Fibroblast of mammary gland (primary cell): ENCODE measurements around the gene WNT8A.
A peak's percentile ranks its signal among the peaks of the same experiment; 100 is the strongest.
"Not testable (repeated sequence)": the region's sequence is repeated elsewhere in the genome, so short reads cannot be mapped to it uniquely, and the experiment has no call there.

Experiments used
- DNase-seq: peaks from one replicate; pipeline ENCODE4 v3.0.0-alpha.2; 2010; ENCODE audit warnings: low read depth
- H3K4me3 ChIP-seq: 2 replicates; pipeline ENCODE4 v1.5.1; 2011; ENCODE audit warnings: low read depth, mild to moderate bottlenecking, low read length, moderate library complexity; ENCODE audit not compliant: control insufficient read depth
- TF ChIP-seq, protein P1 (sequence below): conservative IDR thresholded peaks from 2 replicates; pipeline ENCODE4 v1.5.1; 2011; ENCODE audit warnings: low read depth, low read length, inconsistent platforms; ENCODE audit not compliant: control insufficient read depth, insufficient read depth

Gene WNT8A

DNA sequence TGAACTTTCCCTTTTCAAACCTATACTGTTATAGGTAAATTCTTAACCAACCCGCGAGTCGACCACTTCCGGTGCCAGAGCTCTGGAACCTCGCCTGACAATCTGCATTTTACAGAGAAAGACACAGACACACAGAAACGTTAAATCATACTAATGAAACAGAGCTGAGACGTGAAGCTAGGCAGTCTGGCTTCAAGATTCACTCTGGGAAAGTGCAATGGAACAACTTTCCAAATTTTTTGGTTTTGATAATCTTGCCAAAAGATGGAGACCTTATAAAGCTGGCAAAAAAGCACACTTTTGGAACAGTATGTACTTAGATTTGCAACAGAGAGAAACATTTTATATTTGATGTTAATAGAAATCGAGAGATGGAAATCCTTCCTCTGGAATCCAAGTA lies 15.9 kb upstream of the WNT8A start:
- DNase-seq = no peak
- TF ChIP-seq, protein P1, sequence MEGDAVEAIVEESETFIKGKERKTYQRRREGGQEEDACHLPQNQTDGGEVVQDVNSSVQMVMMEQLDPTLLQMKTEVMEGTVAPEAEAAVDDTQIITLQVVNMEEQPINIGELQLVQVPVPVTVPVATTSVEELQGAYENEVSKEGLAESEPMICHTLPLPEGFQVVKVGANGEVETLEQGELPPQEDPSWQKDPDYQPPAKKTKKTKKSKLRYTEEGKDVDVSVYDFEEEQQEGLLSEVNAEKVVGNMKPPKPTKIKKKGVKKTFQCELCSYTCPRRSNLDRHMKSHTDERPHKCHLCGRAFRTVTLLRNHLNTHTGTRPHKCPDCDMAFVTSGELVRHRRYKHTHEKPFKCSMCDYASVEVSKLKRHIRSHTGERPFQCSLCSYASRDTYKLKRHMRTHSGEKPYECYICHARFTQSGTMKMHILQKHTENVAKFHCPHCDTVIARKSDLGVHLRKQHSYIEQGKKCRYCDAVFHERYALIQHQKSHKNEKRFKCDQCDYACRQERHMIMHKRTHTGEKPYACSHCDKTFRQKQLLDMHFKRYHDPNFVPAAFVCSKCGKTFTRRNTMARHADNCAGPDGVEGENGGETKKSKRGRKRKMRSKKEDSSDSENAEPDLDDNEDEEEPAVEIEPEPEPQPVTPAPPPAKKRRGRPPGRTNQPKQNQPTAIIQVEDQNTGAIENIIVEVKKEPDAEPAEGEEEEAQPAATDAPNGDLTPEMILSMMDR = no peak
- no peak overlapping the region for H3K4me3 ChIP-seq

DNA sequence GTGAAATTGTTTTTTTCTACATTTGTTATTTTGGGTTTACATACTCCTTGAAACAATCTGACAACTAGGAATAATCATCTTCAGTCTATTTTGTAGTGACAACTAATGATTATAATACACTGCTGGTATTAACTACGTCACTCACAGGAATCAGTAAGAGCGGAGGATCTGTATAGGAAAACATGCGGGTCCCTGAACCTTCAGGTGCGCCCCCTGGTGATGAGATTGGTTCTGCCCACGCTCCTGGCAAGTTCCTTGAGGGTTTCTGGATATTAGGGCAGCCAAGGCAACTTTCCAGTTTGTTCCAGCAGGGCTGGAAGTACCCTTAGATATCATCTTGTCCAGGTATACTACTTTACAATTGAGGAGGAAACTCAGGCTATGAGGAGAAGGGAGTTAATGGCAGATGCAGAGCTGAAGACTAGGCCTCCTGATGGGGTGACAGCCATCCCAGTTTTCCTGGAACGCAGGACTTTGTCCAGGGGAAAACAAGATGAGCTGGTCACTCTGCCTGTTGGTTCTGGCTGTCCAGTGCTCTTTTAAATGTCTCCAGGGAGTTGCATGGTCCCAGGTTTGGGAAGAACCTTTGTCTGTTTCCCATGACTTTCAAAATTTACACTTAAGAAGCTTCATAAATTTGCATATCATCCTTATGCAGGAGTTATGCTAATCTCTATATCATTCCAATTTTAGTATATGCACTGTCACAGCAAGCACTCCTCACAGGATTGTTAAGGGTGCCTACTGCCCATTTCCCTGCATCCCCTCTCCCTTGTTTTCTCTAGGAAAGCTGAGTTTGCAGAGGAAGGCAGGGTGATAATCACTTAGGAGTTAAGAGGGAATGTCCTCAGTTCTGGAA lies 14.9 kb upstream of the WNT8A start:
- no peak overlapping the region for H3K4me3 ChIP-seq
- TF ChIP-seq, protein P1 = peak; percentile 82
- peak; percentile 77 for DNase-seq

DNA sequence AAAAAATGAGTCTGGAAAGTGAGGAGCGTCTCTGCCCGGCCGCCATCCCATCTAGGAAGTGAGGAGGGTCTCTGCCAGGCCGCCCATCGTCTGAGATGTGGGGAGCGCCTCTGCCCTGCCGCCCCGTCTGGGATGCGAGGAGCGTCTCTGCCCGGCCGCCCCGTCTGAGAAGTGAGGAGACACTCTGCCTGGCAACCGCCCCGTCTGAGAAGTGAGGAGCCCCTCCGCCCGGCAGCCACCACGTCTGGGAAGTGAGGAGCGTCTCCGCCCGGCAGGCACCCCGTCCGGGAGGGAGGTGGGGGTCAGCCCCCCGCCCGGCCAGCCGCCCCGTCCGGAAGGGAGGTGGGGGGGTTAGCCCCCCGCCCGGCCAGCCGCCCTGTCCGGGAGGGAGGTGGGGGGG lies 13.8 kb upstream of the WNT8A start:
- not testable (repeated sequence) for DNase-seq, H3K4me3 ChIP-seq

DNA sequence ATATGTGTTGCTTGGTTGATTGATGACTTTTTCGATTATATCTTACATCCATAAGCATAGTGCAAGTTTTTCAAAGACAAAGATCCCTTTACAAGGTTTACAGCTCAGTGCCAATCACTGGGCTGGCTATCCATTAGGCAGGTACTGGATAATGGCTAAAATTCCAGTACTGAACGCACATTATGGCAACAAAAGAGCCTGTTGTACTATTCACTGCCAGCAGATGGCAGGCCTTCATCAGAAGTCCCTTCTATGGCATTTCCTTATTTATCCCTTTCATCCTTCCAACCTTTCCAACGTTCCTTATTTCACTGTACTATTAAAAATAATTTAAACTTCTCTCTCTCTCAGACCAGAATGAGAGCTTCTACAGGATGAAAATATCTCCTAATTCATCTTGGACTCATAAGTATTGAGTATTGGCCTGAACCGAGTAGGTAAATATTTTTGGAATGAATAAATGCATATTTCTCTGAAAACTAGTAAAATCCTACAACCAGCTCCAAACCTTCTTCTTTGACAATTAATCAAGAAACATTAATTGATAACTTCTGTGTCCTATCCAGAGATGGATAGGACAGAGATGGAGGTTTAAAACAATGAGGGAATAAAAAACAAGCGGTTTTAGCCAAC lies 6.7 kb upstream of the WNT8A start:
- no peak overlapping the region for H3K4me3 ChIP-seq
- peak; percentile 72 for DNase-seq
- TF ChIP-seq, protein P1 = peak; percentile 93

DNA sequence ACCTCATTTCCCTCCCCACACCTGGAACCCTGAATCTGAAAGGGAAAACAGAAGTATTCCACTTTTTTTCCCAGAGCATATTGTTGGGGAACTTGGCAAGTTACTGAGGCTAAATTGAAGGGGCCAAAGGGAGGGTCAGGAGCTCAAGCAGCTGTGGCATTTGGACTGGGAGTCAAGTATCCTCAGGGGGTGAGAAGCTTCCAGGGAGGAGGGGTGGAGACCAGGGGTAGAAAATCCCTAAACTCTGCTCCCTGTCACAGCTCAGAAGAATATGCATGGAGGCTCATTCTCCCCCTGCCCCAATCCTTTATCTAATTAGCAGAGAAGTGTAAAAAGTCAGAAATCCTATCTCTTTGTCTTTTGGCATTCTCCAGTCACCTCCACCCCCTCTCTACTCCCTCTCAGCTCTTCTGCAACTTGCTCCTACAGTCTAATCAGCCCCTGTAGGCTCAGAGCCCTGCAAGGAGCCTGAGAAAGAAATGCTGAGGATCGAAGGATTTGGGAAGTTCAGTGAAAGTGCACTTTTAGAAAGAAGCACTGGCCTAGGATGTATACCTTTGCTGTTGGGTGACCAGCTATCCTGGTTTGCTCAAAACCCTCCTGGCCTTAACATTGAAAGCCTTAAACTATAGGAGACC lies 5.7 kb upstream of the WNT8A start:
- TF ChIP-seq, protein P1 = no peak
- no peak overlapping the region for H3K4me3 ChIP-seq
- no peak for DNase-seq

DNA sequence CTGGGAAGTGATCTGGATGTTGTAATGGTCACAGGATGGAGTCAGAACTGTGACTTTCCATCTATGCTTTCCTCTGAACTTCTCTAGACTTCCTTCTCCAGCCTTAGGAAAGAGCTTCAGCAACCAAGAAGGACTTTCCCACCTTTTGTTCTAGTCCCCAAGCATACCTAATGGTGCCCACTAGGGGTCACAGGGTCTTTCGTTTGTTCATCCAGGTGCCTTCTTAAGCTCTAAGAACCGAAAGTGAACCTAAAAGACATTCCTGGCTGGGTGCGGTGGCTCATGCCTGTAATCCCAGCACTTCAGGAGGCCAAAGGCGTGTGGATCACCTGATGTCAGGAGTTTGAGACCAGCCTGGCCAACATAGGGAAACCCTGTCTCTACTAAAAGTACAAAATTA lies 1.8 kb upstream of the WNT8A start:
- no peak overlapping the region for H3K4me3 ChIP-seq
- no peak for DNase-seq
- TF ChIP-seq, protein P1 = no peak

DNA sequence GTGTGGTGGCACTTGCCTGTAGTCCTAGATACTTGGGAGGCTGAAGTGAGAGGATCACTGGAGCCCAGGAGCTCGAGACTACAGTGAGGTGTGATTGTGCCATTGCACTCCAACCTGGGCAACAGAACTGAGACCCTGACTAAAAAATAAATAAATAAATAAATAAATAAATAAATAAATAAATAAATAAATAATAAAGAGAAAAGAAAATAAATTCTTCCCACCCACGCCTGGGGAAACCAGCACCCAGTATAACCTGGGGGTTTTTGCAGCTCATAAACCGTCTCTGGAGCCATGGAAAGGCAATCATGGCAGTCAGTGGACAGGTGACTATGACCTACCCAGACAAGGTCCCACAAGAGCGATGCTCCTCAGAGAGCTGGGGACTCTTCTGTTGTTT lies 7.9 kb downstream of the WNT8A start:
- TF ChIP-seq, protein P1 = no peak
- no peak overlapping the region for H3K4me3 ChIP-seq
- DNase-seq = no peak
